HG02938 (cell line): ENCODE measurements around the gene TRPV4.

Source experiments
- ATAC-seq: cut with Tn5 transposase; IDR thresholded peaks from one replicate; pipeline ENCODE4 v1.9.1; 2021; ENCODE audit warnings: mild to moderate bottlenecking, moderate library complexity; ENCODE audit not compliant: unreplicated experiment

TRPV4 gene

DNA sequence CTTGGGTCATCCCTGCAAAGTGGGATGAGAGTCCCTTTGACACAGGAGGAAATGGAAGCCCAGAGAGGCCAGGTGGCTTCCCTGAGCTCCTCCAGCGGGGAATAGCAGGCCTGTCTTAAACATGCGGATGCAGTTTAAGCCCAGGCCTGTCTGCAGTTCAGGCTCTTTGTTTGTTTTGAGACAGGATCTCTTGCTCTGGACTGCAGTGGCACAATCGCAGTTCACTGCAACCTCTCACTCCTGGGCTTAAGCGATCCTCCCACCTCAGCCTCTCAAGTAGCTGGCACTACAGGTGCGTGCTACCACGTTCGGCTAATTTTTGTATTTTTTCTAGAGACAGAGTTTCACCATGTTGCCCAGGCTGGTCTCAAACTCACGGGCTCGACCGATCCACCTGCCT is 3.5 kb downstream of the TRPV4 start:
- no peak for ATAC-seq

DNA sequence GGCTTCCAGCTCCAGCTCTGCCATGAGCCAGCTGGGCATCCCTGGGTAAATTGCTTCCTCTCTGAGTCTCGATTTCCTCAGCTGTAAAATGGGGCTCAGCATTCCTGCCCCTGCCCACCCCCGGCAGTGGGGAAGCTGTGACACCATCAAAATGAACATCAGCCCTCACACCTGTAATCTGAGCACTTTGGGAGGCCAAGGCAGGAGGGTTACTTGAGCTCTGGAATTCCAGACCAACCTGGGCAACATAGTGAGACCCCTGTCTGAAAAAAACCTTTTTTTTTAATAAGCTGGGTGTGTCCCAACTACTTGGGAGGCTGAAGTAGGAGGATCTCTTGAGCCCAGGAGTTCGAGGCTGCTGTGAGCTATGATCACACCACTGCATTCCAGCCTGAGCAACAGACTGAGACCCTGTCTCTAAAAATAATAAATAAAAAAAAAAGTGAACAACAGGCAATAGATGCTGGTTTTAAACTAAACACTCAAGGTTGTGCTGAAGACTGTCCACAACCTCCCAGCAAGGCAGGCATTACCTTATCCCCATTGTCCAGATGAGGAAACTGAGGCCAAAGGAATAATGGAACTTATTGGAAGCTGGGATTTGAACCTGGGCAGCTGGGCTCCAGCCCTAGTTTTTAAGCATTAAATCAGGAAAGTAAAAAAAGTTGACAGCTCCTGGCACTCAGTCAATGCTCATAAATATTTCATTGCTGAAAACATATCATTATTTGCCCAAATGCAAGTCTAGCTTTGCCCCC is 4.3 kb downstream of the TRPV4 start:
- no peak for ATAC-seq

DNA sequence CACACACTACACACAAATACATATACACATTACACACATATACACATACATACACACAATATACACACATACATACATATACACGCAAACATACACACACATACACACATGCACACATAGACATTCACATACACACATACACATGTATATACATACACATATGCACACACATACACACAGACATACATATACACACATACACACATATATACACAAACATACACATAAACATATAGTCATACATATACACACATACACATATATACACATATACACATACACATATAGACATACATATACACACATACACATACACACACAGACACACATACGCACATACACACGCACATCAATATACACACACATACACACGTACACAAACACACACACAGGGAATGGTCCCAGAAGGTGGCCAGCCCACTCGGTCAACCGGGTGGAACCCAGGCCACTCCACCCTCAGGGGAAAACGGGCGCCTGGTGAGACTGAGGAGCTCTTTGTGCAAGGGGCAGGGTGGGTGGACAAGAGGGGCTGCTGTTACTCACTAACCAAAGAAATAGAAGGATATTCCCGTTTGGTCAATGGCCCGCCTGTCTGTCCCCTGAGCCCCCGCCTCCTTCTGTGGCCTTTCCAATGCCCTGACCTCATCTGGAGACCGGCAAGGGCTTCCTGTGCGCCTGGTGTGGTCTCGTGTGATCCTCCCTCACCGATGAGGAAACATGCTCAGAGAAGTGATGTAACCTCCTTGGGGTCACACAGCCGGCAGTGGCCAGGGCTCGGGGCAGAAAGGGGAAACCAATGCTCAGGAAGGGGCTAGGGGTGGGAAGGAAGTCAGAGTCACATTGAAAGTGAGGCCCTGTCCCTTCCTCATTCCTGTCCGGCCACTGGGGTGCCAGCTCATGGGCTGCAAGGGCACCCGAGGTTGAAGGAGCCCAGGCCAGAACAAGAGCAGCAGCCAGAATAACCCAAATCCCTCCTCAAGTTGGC is 5.3 kb downstream of the TRPV4 start:
- ATAC-seq: no peak

DNA sequence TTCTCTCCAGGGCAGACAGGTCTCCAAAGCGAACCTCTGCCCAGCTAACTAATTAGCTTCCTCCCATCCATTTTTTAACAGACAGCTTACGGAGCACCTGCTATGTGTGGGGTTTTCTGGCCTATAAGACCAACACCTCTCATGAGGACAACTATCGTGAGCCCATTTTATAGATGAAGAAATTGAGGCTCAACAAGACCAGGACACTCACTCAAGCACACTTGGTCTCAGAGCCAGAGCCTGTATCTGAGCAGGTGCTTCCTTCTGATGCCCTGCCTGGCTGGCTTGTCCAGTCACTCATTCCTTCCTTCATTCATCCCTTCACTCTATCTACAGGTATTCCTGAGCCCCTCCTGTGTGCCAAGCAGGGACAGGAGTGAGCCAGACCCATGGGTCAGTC is 6.1 kb downstream of the TRPV4 start:
- no peak for ATAC-seq

DNA sequence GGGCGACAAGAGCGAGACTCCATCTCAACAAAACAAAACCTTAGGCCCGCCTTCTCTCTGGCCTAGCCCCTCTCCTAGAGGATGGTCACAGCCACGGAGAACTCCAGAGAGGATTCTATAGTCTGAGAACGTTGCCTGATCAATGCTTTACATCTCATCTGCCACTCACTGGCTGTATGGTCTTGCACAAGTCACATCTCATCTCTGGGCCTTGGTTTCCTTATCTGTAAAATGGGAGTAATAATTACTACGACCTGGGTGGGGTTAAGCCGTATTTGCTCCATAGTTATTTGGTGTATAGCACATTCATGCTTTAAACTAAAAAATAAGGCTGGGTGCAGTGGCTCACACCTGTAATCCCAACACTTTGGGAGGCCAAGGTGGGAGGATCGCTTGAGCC is 8.5 kb downstream of the TRPV4 start:
- no peak for ATAC-seq

DNA sequence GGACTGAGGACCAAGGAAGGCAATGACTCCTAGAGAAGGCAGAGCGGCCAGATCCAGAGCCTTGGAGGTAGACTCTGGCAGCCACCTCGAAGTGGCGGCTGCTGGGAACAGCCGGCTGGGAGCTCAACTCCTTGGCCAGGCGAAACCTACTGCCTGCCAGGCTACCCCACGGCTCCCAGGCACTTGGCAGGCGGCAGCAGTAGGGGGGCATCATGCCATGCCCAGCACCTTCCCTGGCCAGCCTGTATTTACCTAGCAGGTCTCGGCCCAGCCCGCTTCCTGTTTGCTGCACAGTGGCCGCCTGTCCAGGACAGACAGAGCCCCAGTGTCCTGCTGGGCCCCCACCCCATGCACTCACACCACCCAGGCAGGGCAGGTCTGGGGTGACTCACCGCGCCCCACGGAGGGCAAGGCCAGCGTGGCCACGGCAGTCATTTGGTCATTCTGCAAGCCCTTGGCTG is 10.2 kb downstream of the TRPV4 start:
- ATAC-seq: no peak

DNA sequence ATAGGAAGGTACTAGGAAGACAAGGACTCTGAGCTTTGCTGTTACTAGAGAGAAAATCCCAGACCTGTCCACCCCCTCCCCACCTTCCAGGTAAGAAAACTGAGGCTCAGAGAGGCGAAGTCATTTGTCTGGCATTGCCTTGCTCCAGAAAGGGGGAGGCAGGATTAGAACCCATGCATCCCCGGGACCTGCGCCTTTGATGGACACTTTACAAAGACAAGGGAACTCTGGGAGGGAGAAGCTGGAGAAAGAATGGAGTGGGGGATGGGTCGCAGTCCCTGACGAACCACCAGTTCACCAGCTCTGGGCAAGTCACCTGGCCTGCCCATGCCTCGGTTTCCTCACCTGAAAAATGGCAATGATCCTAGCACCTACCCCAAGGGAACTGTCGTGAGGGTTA is 10.8 kb downstream of the TRPV4 start:
- ATAC-seq: no peak

DNA sequence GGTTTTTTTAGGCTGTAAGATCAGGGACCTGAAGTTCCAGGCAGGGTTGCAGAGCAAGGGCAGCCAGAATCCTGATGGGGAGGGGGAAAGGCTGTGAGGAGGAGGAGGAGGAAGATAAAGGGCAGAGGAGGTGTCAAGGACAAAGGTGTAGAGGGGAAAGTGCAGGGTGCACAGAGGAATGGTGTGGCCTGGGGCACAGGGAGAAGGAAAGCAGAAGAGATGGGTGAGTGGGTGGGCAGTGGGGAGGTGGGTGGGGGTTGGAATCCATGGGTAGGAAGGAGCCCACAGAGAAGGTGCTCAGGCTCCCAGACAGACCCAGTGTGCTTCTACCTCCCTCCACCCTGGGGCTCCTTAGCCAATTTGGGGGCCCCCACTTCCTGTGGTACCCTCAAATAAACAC is 11.2 kb downstream of the TRPV4 start:
- ATAC-seq: no peak

DNA sequence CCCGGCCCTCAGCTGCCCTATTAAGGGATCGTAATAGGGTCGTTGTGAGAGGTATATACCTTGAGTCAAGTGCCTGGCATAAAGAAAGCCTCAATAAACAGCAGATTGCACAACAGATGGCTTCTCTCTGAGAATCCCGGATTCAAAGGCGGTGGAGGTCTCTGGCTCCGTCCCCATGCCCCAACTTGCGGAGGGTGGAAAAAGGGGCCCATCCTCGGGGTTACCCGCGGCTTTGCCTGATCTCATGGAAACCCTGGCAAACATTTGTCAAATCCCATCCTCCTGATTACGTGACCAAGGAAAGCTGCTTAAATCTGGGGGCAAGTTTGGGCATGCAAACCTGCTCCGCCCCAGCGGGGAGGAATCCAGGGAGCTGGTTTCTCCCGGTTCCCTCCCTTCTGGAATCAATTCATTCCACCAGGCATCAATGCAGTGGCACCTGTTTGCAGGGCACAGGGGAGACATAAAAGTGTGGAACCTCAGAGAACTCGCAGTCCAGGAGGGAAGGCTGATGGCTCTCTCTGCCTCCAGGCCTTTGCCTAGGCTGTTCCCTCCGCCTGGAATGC is 12.3 kb downstream of the TRPV4 start:
- ATAC-seq: no peak

DNA sequence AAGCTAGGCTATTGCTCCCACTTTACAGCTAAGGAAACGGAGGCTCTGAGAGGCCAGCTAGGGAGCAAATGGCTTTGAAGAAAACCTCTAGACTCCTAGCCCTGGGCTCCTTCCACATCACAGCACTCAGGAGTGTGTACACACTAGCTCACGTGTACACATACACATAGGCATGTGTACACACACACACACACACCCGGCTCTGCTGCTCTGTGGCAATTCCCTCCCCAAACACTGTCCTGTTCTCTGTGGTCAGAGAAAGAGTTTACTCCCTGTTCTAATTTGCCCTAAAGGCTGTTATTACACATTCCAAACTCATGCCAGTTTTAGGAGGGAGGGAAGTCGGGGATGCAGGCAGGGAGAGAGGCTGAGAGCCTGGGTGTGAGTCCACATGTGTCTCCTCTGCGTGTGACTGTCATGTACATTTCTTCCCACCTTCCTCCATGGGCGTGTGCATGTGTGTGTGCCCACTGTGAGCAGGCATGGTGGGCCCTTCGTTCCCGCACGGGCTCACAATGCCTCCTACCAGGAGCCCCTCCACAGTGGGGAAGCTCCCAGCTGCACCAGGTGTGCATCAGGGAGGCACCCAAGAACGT is 14.2 kb downstream of the TRPV4 start:
- ATAC-seq: no peak

DNA sequence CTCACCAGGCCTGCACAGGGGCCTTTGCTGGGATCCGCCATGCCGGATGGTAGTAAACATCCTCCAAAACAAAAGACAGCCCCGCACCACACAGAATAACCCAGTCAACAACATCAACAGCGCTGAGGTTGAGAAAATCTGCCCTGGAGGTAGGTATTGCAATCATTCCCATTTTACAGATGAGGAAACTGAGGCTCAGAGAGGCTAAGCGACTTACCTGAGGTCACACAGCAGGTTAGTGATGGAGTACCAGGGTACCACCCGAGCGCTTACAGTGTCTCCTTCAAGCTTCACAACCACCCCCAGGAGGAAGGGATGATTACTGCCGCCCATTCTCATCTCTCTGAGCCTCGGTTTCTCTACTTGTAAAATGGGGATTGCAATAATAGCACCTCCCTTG is 14.9 kb downstream of the TRPV4 start:
- no peak for ATAC-seq

DNA sequence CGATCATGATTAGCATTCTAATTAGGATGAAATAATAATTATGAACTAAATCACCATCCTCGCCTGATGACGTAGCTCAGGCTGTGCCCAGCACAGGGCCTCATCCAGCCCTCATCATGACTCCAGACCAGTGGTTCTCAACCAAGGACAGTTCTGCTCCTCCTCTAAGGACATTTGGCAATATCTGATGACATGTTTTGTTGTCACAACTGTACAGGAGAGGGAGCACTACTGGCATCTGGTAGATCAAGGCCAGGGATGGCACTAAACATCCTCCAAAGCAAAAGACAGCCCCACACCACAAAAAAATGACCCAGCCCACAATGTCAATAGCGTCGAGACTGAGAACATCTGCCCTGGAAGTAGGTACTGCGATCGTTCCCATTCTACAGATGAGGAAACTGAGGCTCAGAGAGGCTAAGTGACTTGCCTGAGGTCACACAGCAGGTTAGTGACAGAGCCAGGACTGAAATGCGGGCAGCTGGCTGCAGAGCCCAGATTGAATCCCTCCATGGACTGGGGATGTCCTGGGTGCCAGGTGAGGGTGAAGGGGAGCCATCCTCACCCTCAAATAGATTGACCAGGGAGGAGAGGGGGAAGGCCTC is 15.5 kb downstream of the TRPV4 start:
- no peak for ATAC-seq

DNA sequence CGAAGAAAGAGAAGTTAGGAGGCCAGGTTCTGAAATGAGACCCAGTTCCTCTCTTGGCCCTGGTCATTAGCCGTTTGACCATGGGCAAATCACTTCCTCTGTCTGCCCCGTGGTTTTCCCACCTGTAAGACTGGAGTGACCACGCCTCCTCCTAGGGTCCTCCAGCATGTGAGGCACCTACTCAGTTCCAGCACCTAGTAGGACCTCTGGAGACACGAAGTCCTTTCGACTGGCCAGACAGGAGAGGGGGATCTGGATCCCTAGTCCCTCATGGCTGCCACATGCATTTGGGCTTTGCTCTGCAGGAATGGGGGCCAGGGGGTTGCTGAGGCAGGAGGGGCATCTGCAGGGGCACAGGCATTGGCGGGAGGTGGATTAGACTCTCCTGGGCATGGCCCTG is 16.3 kb downstream of the TRPV4 start:
- no peak for ATAC-seq

DNA sequence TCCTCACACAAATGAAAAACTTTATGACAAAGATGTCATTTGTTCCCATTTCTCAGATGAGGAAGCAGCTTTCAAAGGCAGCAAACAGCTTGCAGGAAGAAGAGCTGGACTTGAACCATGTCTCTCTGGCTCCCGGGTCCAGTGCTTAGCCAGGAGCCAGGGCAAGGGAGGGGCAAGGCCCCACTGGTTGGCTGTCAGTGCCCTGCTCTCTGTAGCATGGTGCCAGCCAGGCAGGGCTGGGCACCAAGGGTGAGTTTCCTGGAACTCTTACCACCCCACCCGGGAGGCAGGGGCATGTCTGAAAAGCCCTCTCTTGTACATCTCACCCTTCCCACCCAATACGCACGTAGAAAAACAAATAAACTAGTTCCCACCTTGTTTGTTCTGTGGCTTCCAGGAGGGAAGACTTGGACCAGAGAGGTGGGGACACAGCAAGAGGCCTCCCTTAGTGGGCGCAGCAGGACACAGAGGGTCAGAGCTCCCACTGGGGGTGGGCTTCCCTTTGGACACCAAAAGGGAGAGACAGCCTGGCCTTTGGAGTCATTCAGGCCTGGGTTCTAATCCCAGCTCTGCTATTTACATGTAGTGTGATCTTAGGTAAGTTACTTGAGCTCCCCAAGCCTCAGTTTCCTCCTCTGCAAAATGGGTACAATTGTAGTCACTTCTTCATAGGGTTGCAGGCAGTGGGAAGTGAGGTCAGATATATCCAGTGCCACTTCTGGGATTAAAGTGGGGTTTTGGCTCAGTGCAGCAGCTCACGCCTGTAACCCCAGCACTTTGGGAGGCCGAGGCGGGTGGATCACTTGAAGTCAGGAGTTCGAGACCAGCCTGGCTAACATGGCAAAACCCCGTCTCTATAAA is 17.2 kb downstream of the TRPV4 start:
- ATAC-seq: no peak

DNA sequence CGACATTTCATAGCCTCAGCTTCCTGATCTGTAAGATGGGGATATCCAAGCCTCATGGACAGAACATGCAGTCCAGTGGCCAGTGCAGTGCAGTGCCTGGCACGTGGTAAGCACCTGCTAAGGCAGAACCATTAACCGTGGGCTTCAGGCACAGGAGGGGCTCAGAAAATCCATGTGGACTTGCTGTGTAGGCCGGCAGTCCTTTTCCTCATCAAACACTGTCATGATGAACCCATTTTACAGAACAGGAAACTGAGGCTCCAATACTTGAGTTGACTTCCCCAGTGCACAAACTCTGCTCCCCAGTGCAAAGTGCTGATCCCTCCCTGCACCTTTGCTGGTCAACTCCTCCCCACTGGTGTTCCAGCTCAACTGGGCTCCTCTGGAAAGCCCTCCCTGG is 18.0 kb downstream of the TRPV4 start:
- no peak for ATAC-seq

DNA sequence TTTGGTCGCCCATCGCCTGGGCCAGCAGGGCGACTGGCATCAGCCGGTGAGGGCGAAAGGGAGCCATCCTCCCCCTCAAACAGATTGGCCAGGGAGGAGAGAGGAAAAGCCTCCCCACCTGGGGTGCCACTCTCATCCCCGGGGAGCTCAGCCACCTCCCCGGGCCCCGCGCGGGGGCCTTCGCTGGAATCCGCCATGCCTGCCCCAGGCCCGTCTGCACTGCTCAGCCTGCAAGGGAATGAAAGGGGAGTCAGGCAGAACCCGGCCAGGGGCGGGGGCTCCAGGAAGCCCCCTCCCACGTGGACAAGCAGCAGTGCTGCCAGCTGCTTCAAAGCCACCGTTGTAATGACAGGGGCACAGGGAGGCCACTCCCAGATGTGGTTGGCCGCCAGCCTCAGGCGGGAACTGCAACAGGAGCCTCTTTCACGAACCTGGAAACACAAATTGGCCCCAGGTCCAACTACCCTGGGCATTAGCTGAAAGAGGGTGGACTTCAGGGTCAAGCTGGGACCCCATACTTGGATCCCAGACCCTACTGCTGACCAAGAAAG is 18.5 kb downstream of the TRPV4 start:
- no peak for ATAC-seq

DNA sequence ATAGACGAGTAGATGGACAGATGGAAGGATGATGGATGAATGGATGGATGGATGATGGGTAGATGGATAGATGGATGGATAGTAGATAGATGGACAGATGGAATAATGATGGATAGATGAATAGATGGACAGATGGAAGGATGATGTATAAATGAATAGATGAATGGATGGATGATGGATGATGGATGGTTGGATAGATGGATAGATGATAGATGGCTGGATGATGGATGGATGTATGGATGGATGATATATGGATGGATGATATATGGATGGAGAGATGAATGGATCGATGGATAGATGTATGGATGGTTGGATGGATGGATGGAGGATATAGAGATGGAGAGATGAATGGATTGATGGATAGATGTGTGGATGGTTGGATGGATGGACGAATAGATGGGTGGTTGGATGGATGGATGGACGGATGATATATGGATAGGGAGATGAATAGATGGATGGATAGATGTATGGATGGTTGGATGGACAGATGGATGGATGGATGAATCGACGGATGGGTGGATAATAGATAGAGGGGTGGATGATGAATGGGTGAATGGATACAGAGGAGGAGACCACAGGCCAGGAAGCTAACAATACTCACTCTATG is 19.3 kb downstream of the TRPV4 start:
- ATAC-seq: no peak

DNA sequence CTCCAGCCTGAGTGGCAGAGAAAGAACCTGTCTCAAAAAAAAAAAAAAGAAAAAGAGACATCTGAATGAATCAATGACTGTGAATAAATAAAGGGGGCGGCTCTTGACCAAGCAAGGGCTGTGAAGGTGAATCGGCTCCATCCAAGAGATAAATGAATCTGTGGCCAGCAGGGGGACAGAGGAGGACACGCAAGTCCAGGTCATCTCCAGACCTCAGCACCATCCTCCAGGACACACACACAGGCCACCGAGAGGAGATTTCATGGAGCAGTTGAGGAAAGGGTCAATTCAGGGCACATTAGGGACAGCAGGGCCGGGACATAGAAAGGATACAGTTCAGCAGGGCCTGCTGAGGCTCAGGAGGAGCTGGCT is 21.6 kb downstream of the TRPV4 start:
- ATAC-seq: no peak

DNA sequence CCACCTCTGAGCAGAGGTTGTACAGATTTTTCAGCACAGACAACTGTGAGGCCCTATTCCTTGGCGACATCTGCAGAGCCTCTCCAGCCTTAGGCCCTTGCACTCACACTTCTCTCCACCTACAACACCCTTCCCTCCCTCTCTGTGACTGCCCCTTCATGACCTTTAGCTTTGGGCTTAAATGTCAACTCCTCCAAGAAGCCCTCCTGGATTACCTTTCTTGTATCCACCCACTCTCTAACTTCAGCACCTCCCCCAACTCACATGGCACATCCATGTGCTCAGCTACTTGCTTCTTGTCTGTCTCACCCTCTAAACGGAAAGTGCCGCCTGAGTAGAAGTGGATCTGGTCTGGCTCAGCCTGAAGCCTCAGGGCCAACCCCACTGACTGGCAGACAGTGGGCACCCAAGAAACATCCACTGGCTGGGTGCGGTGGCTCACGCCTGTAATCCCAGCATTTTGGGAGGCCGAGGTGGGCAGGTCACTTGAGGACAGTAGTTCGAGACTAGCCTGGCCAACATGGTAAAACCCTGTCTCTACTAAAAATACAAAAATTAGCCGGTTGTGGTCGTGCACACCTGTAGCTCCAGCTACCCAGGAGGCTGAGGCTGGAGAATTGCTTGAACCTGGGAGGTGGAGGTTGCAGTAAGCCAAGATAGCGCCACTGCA is 22.1 kb downstream of the TRPV4 start:
- no peak for ATAC-seq
